Measurements from ENCODE around the gene OR4N5. TPM values are rescaled to one million over a fixed set of nuclear protein-coding genes. Genes with fewer than 3 reads are reported as not detected.

Gene OR4N5
- total and polyA plus RNA-seq, 2 of the 8 experiments (the other 6 are each of a cell fraction or from before 2014, with no cell fraction given) = not detected

DNA sequence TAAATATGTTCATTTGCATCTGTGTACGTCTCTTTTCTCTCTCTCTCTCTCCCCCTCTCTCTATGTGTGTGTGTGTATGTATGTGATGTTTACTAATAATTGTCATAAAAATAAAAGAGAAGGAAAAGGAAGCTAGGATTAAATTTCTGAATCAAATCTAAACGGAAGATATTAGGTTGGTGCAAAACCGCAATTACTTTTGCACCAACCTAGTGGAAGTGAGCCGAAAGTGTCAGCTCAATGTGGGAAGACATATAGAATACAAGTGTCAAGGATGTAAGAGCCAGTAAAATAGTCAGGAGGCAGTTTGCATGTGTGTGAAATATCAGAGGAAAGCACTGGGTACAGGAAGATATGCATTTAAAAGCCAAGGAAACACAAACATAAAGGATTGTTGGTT, 46.6 kb upstream of the OR4N5 start:
- H3K23me2 ChIP-seq (ENCODE audit: low read depth, low read length) = no peaks in the 10 kb centered on the region; the same call in 1 of the 2 replicates
- H2BK12ac ChIP-seq (ENCODE audit: low read depth, low read length) = no peak overlapping the region
- CTCF ChIA-PET (ENCODE audit: partially characterized antibody) = no interaction called here
- H4K20me1 ChIP-seq (replicated peaks in 1 of 2; ENCODE audit: control insufficient read depth in 1 of 2, insufficient read depth in 2 of 2, low read length in 2 of 2) = no peaks in the 10 kb centered on the region
- POLR2A ChIA-PET (ENCODE audit: partially characterized antibody) = no interaction called here
- no peak overlapping the region for H2BK15ac ChIP-seq (ENCODE audit: low read length)
- no peak overlapping the region for H2AFZ ChIP-seq (ENCODE audit: low read length)
- H3K27ac ChIP-seq (ENCODE audit: low read depth, low read length) = no peak overlapping the region
- no peak overlapping the region for H2AK5ac ChIP-seq (ENCODE audit: low read depth, low read length)
- H3K9ac ChIP-seq (replicated peaks in 1 of 4; ENCODE audit: extremely low read depth in 1 of 4, low read depth in 3 of 4, low read length in 3 of 4) = no peak overlapping the region
- H2BK5ac ChIP-seq (ENCODE audit: low read depth, low read length) = no peak overlapping the region
- H3K27me3 ChIP-seq (replicated peaks in 1 of 4; ENCODE audit: control insufficient read depth in 3 of 4, extremely low read depth in 1 of 4, insufficient read depth in 3 of 4, low read length in 3 of 4) = no peaks in the 10 kb centered on the region
- H3K56ac ChIP-seq (replicated peaks; ENCODE audit: insufficient read length, low read depth, low read length) = no peak overlapping the region
- H3K9me3 ChIP-seq (ENCODE audit: insufficient read depth in 2 of 2, low read depth in 1 of 2, low read length in 1 of 2) = peaks cover 31 to 34% of the 10 kb centered on the region in 2 experiments
- no peak overlapping the region for H3K23ac ChIP-seq (ENCODE audit: insufficient read length)
- no peak overlapping the region for H3K4me3 ChIP-seq (ENCODE audit: extremely low read depth in 1 of 4, insufficient read depth in 2 of 4, low read depth in 3 of 4, low read length in 4 of 4)
- H3K79me1 ChIP-seq (ENCODE audit: low read depth, low read length) = no peaks in the 10 kb centered on the region
- no peak overlapping the region for H3K18ac ChIP-seq (ENCODE audit: extremely low read depth, low read length)
- no peaks in the 10 kb centered on the region for H3K4me1 ChIP-seq (replicated peaks in 1 of 4; ENCODE audit: control insufficient read depth in 3 of 4, insufficient read depth in 4 of 4, low read length in 3 of 4)
- no peak overlapping the region for H3K4me2 ChIP-seq (ENCODE audit: insufficient read depth in 1 of 2, low read depth in 2 of 2, low read length in 2 of 2)
- FAIRE-seq (no peak), DNase-seq (ENCODE audit: low read depth in 1 of 2, low spot score in 2 of 2) (no peak)
- H4K8ac ChIP-seq (ENCODE audit: extremely low read depth, insufficient read depth, low read length) = no peak overlapping the region
- no peak overlapping the region for H4K91ac ChIP-seq (replicated peaks; ENCODE audit: insufficient read length, low read length)
- H2BK120ac ChIP-seq (replicated peaks; ENCODE audit: low read depth, low read length) = no peak overlapping the region
- H4K5ac ChIP-seq (ENCODE audit: insufficient read length, low read depth, low read length) = no peak overlapping the region
- H3K36me3 ChIP-seq (ENCODE audit: control insufficient read depth in 2 of 4, insufficient read depth in 4 of 4, low read length in 3 of 4) = no peaks in the 10 kb centered on the region; a peak in 1 of 8 replicates
- no peak overlapping the region for H3K14ac ChIP-seq (ENCODE audit: insufficient read length)
- H2BK20ac ChIP-seq (ENCODE audit: low read length) = no peak overlapping the region
- 59% methylated on average over 4 of the region's 4 CpGs; no CpG with 5 or more reads in 1 of the 2 experiments for WGBS, 2 experiments (ENCODE audit: extremely low coverage in 1 of 2, insufficient coverage in 1 of 2, insufficient read length in 1 of 2, insufficient replicate concordance in 2 of 2, low coverage in 1 of 2, low lambda C conversion rate in 2 of 2, missing lambda C conversion rate in 1 of 2)
- TF ChIP-seq JUND (IDR thresholded peaks at IDR 0.05; ENCODE audit: low read length) (no peak), SAP30 (IDR thresholded peaks at IDR 0.05; ENCODE audit: insufficient read depth, insufficient replicate concordance, low read length) (no peak), EZH2 (IDR thresholded peaks at IDR 0.05; ENCODE audit: low read depth, low read length, severe bottlenecking) (no peak), CBX5 (IDR thresholded peaks at IDR 0.05; ENCODE audit: low read depth, low read length) (no peak), SIN3A (conservative IDR thresholded peaks at IDR 0.05 in 1 of 2, IDR thresholded peaks at IDR 0.05 in 1 of 2; ENCODE audit: low read depth in 1 of 2, low read length in 2 of 2) (no peak)
- TF ChIP-seq, protein P1, sequence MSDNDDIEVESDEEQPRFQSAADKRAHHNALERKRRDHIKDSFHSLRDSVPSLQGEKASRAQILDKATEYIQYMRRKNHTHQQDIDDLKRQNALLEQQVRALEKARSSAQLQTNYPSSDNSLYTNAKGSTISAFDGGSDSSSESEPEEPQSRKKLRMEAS (IDR thresholded peaks at IDR 0.05) = no peak
- TF ChIP-seq, protein P2, sequence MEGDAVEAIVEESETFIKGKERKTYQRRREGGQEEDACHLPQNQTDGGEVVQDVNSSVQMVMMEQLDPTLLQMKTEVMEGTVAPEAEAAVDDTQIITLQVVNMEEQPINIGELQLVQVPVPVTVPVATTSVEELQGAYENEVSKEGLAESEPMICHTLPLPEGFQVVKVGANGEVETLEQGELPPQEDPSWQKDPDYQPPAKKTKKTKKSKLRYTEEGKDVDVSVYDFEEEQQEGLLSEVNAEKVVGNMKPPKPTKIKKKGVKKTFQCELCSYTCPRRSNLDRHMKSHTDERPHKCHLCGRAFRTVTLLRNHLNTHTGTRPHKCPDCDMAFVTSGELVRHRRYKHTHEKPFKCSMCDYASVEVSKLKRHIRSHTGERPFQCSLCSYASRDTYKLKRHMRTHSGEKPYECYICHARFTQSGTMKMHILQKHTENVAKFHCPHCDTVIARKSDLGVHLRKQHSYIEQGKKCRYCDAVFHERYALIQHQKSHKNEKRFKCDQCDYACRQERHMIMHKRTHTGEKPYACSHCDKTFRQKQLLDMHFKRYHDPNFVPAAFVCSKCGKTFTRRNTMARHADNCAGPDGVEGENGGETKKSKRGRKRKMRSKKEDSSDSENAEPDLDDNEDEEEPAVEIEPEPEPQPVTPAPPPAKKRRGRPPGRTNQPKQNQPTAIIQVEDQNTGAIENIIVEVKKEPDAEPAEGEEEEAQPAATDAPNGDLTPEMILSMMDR (IDR thresholded peaks at IDR 0.05; ENCODE audit: control extremely low read depth in 1 of 3, insufficient read depth in 1 of 3, low read depth in 1 of 3, low read length in 3 of 3) = no peak
- no peaks in the 10 kb centered on the region for H3K79me2 ChIP-seq (ENCODE audit: control insufficient read depth in 1 of 2, insufficient read depth in 2 of 2, low read length in 2 of 2)
- no peak overlapping the region for H3K4ac ChIP-seq (replicated peaks; ENCODE audit: insufficient read length, low read depth, low read length)
